GM12878 (cell line): ENCODE measurements around the gene ATP13A1. TPM values are rescaled to one million over a fixed set of nuclear protein-coding genes. Genes with fewer than 3 reads are reported as not detected.

Experiments used
- ATAC-seq: fragments of 200-7000 bp; cut with Tn5 transposase; 3 replicates; pipeline ENCODE4 v1.9.1; 2020; ENCODE audit warnings: mild to moderate bottlenecking, moderate library complexity
- BruUV-seq: library from RNA; stranded (reverse); fragments of 400-500 nt; replicated peaks from 2 replicates; lab custom pipeline; 2021; lab: Mats Ljungman, UMichigan
- CTCF ChIA-PET: fragments of 300-600 bp; sonication (Branson Sonifier 250); formaldehyde crosslinking; extraction: SDS; loops from one replicate; lab custom pipeline; 2021; ENCODE audit warnings: inconsistent platforms; lab: Yijun Ruan, JAX
- POLR2A ChIA-PET: fragments of 350-600 bp; formaldehyde crosslinking; extraction: SDS; loops from one replicate; lab custom pipeline; 2021; ENCODE audit warnings: inconsistent platforms; lab: Charles Lee
- RAD21 ChIA-PET: fragments of 300-600 bp; sonication (Branson Sonifier 250); formaldehyde crosslinking; loops from one replicate; lab custom pipeline; 2023; ENCODE audit warnings: antibody characterized with exemption; ENCODE audit not compliant: unreplicated experiment; lab: Charles Lee
- SMC1A ChIA-PET: fragments of 300-600 bp; sonication (Branson Sonifier 250); formaldehyde crosslinking; loops from one replicate; lab custom pipeline; 2023; ENCODE audit not compliant: unreplicated experiment, uncharacterized antibody; lab: Charles Lee
- DNase-seq: peaks from one replicate; pipeline ENCODE4 v3.0.0-alpha.2; 2011; ENCODE audit warnings: low read depth, low spot score
- FAIRE-seq: peaks from 3 replicates; lab custom pipeline; 2011; peaks lifted over from hg19 to GRCh38; lab: Jason Lieb, UNC
- H2AFZ ChIP-seq: 2 replicates; pipeline ENCODE4 v1.6.0; 2011; ENCODE audit warnings: low read depth, low read length, control low read depth; ENCODE audit not compliant: control insufficient read depth
- H3K27ac ChIP-seq: 2 replicates; pipeline ENCODE4 v1.5.1; 2011; ENCODE audit warnings: control low read depth; ENCODE audit not compliant: control insufficient read depth, insufficient read depth
- H3K27me3 ChIP-seq, 2 experiments: replicated peaks in 1 of 2; 2 replicates each; pipeline versions ENCODE4 v1.6.0 to v1.6.1; 2011; ENCODE audit warnings: low read length in 1 of 2; ENCODE audit not compliant: control insufficient read depth in 2 of 2, insufficient read depth in 2 of 2
- H3K36me3 ChIP-seq, 2 experiments: 2 replicates each; pipeline ENCODE4 v1.5.1; 2011; ENCODE audit warnings: low read length in 1 of 2; ENCODE audit not compliant: control insufficient read depth in 2 of 2, insufficient read depth in 2 of 2
- H3K4me1 ChIP-seq: 2 replicates; pipeline ENCODE4 v1.6.1; 2011; ENCODE audit warnings: mild to moderate bottlenecking, low read length, moderate library complexity, mixed read lengths; ENCODE audit not compliant: control insufficient read depth, insufficient read depth
- H3K4me2 ChIP-seq: 2 replicates; pipeline ENCODE4 v1.6.0; 2011; ENCODE audit warnings: control low read depth; ENCODE audit not compliant: control insufficient read depth, insufficient read depth
- H3K4me3 ChIP-seq: fragments of 200-600 bp; sonication (generic); 2 replicates; pipeline ENCODE4 v1.5.1; 2016
- H3K79me2 ChIP-seq: 2 replicates; pipeline ENCODE4 v1.6.0; 2011; ENCODE audit warnings: low read length; ENCODE audit not compliant: control insufficient read depth, insufficient read depth
- H3K9ac ChIP-seq: 2 replicates; pipeline ENCODE4 v1.8.0; 2011; ENCODE audit warnings: low read length, control low read depth, mixed read lengths; ENCODE audit not compliant: control insufficient read depth, insufficient read depth
- H3K9me3 ChIP-seq: replicated peaks from 3 replicates; pipeline ENCODE4 v1.5.1; 2011; ENCODE audit warnings: mild to moderate bottlenecking, low read length; ENCODE audit not compliant: control insufficient read depth, insufficient read depth
- H4K20me1 ChIP-seq: 2 replicates; pipeline ENCODE4 v1.6.0; 2011; ENCODE audit not compliant: control insufficient read depth, insufficient read depth
- ASH2L ChIP-seq: fragments of 300-600, 200-600 bp; sonication (generic); IDR thresholded peaks from 2 replicates; pipeline ENCODE4 v1.6.1; 2017; ENCODE audit warnings: low read depth, mild to moderate bottlenecking, borderline replicate concordance
- CBFB ChIP-seq: IDR thresholded peaks from 2 replicates; pipeline ENCODE4 v1.6.1; 2016; ENCODE audit warnings: antibody characterized with exemption, low read depth
- EGR1 ChIP-seq, 2 experiments: IDR thresholded peaks; 1 replicate in 1 of 2; 2 replicates in 1 of 2; pipeline ENCODE4 v1.6.1; 2011 to 2012; ENCODE audit warnings: low read depth in 2 of 2, low read length in 2 of 2, borderline replicate concordance in 1 of 2, mild to moderate bottlenecking in 1 of 2, moderate library complexity in 1 of 2
- NFYA ChIP-seq: IDR thresholded peaks from 2 replicates; pipeline ENCODE4 v1.6.1; 2011; ENCODE audit warnings: low read depth, mild to moderate bottlenecking, low read length, improper control_type of control experiment, borderline replicate concordance
- PAX5 ChIP-seq: IDR thresholded peaks from 2 replicates; pipeline ENCODE4 v1.6.1; 2011; ENCODE audit warnings: low read depth, low read length, borderline replicate concordance
- POLR2A ChIP-seq: IDR thresholded peaks from 2 replicates; pipeline ENCODE4 v1.6.1; 2011; ENCODE audit warnings: low read depth, mild to moderate bottlenecking, low read length
- SPI1 ChIP-seq: IDR thresholded peaks from 2 replicates; pipeline ENCODE4 v1.6.1; 2011; ENCODE audit warnings: low read depth, mild to moderate bottlenecking, low read length, moderate library complexity, borderline replicate concordance; ENCODE audit not compliant: insufficient read depth
- ZNF384 ChIP-seq: IDR thresholded peaks from 2 replicates; pipeline ENCODE4 v1.6.1; 2012; ENCODE audit warnings: low read depth, mild to moderate bottlenecking, low read length, improper control_type of control experiment, borderline replicate concordance
- WGBS: methylation state at CpG from one replicate; pipeline ENCODE4 v1.1.6; 2016; ENCODE audit warnings: low lambda C conversion rate; ENCODE audit not compliant: insufficient replicate concordance, insufficient coverage; ENCODE audit errors: missing lambda C conversion rate; 5-methylcytosine and 5-hydroxymethylcytosine counted together
- in situ Hi-C: fragments of 300-500 bp; cut with MboI; formaldehyde crosslinking; loops from 9 replicates; pipeline ENCODE4 v1.14.3; 2018; ENCODE audit warnings: mixed read lengths
- intact Hi-C: fragments of 100-400 bp; cut with micrococcal nuclease; formaldehyde crosslinking; loops from one replicate; pipeline ENCODE4 v1.14.2; 2022; ENCODE audit not compliant: unreplicated experiment
- polyA plus RNA-seq, 11 experiments: library from polyadenylated mRNA; depleted of rRNA in 4 of 11; unstranded in 6 of 11; stranded (reverse) in 5 of 11; fragments of >200 nt; fragmentation: Nextera tagmentation in 4 of 11; fragmentation: Illumina TruSeq in 1 of 11; extraction: Ambion mirVana in 4 of 11; extraction: Trizol in 1 of 11; gene quantifications; 1 replicate in 1 of 11; 2 replicates in 10 of 11; pipeline versions ENCODE4 v1.2.1 to v1.2.3, GENCODE V29; 2011 to 2016; ENCODE audit warnings: inconsistent platforms in 2 of 11, missing spikeins in 2 of 11, low read depth in 1 of 11
- total RNA-seq, 4 experiments: library from RNA; depleted of rRNA in 3 of 4; stranded (reverse); fragments of >200 nt in 3 of 4; fragmentation: Illumina TruSeq in 1 of 4; extraction: Trizol in 1 of 4; gene quantifications; 2 replicates each; pipeline versions ENCODE4 v1.2.1 to v1.2.3, GENCODE V29; 2013 to 2021
- TF ChIP-seq, protein P1 (sequence below): fragments of 450-650 bp; IDR thresholded peaks from 2 replicates; pipeline ENCODE4 v1.6.1; 2017; ENCODE audit warnings: mild to moderate bottlenecking, moderate library complexity

Gene ATP13A1
- total and polyA plus RNA-seq, 10 of the 15 experiments (the other 5 are each of a cell fraction or from before 2014, with no cell fraction given), result 0.37 to 91.0 (median 29.8) TPM

DNA sequence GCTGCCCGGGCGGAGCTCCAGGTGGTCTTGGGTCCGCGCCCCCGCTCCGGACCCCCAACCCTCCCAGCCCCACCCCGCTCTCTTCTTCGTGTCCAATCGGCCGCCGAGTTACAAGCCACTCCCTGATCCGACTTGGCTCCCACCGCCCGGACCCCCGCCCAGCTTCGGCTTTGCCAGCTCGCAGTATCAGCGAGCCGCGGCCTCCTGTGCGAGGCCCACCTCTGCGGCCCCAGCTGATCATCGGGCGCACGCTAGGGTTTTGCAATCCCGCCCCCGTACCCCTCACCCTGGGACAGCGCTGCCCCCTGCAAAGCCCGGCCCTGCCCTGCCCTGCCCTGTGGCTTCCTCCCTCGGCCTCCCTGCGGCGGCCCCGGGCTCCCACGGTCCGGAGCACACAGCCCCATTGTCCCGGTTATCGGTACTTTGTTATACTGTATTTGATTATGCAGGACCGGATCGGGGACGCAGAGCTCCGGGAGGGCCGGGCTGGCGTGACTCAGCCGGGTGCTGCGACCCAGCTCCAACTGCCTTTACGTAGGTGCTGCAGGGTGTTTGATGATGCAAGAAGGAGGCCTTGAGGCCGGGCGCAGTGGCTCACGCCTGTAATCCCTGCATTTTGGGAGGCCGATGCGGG, 34.9 kb downstream of the ATP13A1 start:
- Histone ChIP-seq H3K27ac (no peak overlapping the region; the same call in 1 of the 2 replicates), H3K36me3 (peaks cover under 1 to 16% of the 10 kb centered on the region in 2 experiments), H3K79me2 (no peaks in the 10 kb centered on the region), H3K4me3 (peak overlapping the region; percentile 57), H3K9me3 (no peaks in the 10 kb centered on the region), H3K27me3 (no peaks in the 10 kb centered on the region)
- ChIA-PET POLR2A (interaction anchor here (0.5 to 3.0 kb wide), 6 partner anchors 18 to 161 kb away, joined by 3 to 10 read pairs (median 4); no protein-coding TSS in a partner anchor), SMC1A (interaction anchor here (0.6 to 1.3 kb wide), 4 partner anchors 32 to 97 kb away, joined by 4 to 5 read pairs (median 4); no protein-coding TSS in a partner anchor)
- FAIRE-seq, result peak; percentile 65
- BruUV-seq, result no TSS peak
- TF ChIP-seq NFYA (no peak), POLR2A (peak; percentile 16; the same call in 1 of the 2 replicates), ZNF384 (no peak), ASH2L (no peak), SPI1 (no peak), EGR1 (IDR thresholded peaks at IDR 0.05; ENCODE audit: borderline replicate concordance in 1 of 2, low read depth in 2 of 2, low read length in 2 of 2) (peak in 1 of 2 experiments; percentile 68; a peak in 2 of 3 replicates), CBFB (no peak), PAX5 (0 out of 2 replicates have a peak, but pooled peaks have one; percentile 1)
- TF ChIP-seq, protein P1, sequence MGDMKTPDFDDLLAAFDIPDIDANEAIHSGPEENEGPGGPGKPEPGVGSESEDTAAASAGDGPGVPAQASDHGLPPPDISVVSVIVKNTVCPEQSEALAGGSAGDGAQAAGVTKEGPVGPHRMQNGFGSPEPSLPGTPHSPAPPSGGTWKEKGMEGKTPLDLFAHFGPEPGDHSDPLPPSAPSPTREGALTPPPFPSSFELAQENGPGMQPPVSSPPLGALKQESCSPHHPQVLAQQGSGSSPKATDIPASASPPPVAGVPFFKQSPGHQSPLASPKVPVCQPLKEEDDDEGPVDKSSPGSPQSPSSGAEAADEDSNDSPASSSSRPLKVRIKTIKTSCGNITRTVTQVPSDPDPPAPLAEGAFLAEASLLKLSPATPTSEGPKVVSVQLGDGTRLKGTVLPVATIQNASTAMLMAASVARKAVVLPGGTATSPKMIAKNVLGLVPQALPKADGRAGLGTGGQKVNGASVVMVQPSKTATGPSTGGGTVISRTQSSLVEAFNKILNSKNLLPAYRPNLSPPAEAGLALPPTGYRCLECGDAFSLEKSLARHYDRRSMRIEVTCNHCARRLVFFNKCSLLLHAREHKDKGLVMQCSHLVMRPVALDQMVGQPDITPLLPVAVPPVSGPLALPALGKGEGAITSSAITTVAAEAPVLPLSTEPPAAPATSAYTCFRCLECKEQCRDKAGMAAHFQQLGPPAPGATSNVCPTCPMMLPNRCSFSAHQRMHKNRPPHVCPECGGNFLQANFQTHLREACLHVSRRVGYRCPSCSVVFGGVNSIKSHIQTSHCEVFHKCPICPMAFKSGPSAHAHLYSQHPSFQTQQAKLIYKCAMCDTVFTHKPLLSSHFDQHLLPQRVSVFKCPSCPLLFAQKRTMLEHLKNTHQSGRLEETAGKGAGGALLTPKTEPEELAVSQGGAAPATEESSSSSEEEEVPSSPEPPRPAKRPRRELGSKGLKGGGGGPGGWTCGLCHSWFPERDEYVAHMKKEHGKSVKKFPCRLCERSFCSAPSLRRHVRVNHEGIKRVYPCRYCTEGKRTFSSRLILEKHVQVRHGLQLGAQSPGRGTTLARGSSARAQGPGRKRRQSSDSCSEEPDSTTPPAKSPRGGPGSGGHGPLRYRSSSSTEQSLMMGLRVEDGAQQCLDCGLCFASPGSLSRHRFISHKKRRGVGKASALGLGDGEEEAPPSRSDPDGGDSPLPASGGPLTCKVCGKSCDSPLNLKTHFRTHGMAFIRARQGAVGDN, result no peak
- TF ChIP-seq, all 136 proteins: peak for 3
- H4K20me1 ChIP-seq, result no peaks in the 10 kb centered on the region
- peak overlapping the region; percentile 46 for H2AFZ ChIP-seq
- peak overlapping the region; percentile 82 for H3K4me2 ChIP-seq
- ATAC-seq, result peak; percentile 52
- H3K4me1 ChIP-seq, result 0 out of 2 replicates have a peak, but pooled peaks cover 5% of the 10 kb centered on the region
- in situ Hi-C loops (no loop called here), intact Hi-C loops (no loop called here)
- CTCF ChIA-PET, result interaction anchor here (0.6 kb wide), 1 partner anchor 259 kb away, joined by 3 read pairs; no protein-coding TSS in a partner anchor
- DNase-seq, result no peak
- peak overlapping the region; percentile 21; the same call in 1 of the 2 replicates for H3K9ac ChIP-seq
- RAD21 ChIA-PET, result interaction anchor here (0.6 to 0.8 kb wide), 3 partner anchors 11 to 473 kb away, joined by 3 to 4 read pairs (median 3); no protein-coding TSS in a partner anchor
- 10% methylated on average over 51 of the region's 51 CpGs for WGBS
